Ascending aorta (tissue), 2 donors: ENCODE measurements around the gene GPA33. TPM values are rescaled to one million over a fixed set of nuclear protein-coding genes. Genes with fewer than 3 reads are reported as not detected.

ENCODE experiments used
- DNase-seq, 2 donors: peaks; one replicate each; pipeline ENCODE4 v3.0.0-alpha.2; 2019; ENCODE audit warnings: low spot score in 2 of 2
- H3K27ac ChIP-seq, 2 donors: fragments of 200-600 bp; sonication (generic); one replicate each; pipeline ENCODE4 v1.5.1; 2016 to 2017; ENCODE audit warnings: mild to moderate bottlenecking in 1 of 2
- H3K27me3 ChIP-seq: fragments of 200-600 bp; sonication (generic); one replicate; pipeline ENCODE4 v1.5.1; 2017
- H3K36me3 ChIP-seq, 2 donors: fragments of 200-600 bp; sonication (generic); one replicate each; pipeline ENCODE4 v1.5.1; 2016
- H3K4me1 ChIP-seq, 2 donors: fragments of 200-600 bp; sonication (generic); one replicate each; pipeline ENCODE4 v1.5.1; 2016 to 2017; ENCODE audit warnings: mild to moderate bottlenecking in 1 of 2
- H3K4me3 ChIP-seq, 2 donors: fragments of 200-600 bp; sonication (generic); one replicate each; pipeline ENCODE4 v1.5.1; 2016 to 2017; ENCODE audit warnings: mild to moderate bottlenecking in 1 of 2
- H3K9me3 ChIP-seq, 2 donors: fragments of 200-600 bp; sonication (generic); one replicate each; pipeline ENCODE4 v1.5.1; 2016
- CTCF ChIP-seq, 3 experiments: fragments of 200-600 bp in 2 of 3; fragments of 450-650 bp in 1 of 3; sonication (generic) in 2 of 3; IDR thresholded peaks; one replicate each; pipeline ENCODE4 v1.5.1; 2016 to 2019; ENCODE audit warnings: antibody characterized with exemption in 3 of 3, mild to moderate bottlenecking in 1 of 3, moderate library complexity in 1 of 3
- intact Hi-C: fragments of 100-400 bp; cut with DNase I; formaldehyde crosslinking; loops from one replicate; pipeline ENCODE4 v1.15.1; 2023
- total RNA-seq: library from RNA; depleted of rRNA; stranded (reverse); fragments of >200 nt; gene quantifications from one replicate; pipeline ENCODE4 v1.1.0, GENCODE V29; 2016

The GPA33 gene
- total RNA-seq, 1 donor from 2014 or later: not detected

- intact Hi-C loops: no loop called here
- Histone ChIP-seq H3K27ac (no peak overlapping the region), H3K27me3 (no peaks in the 10 kb centered on the region), H3K36me3 (peaks cover 0 to 12% of the 10 kb centered on the region in 2 donors), H3K4me1 (no peaks in the 10 kb centered on the region), H3K4me3 (no peak overlapping the region), H3K9me3 (no peaks in the 10 kb centered on the region)
- DNase-seq: no peak
- no peak for TF ChIP-seq CTCF (IDR thresholded peaks at IDR 0.05)
These were observed 18.9 kb upstream of the GPA33 start for GRCh38 chr1:167109125-167109524.

- Histone ChIP-seq H3K27me3 (no peaks in the 10 kb centered on the region), H3K36me3 (peaks cover 0 to 12% of the 10 kb centered on the region in 2 donors), H3K27ac (no peak overlapping the region), H3K4me3 (no peak overlapping the region), H3K9me3 (no peaks in the 10 kb centered on the region), H3K4me1 (no peaks in the 10 kb centered on the region)
- no peak for TF ChIP-seq CTCF (IDR thresholded peaks at IDR 0.05)
- intact Hi-C loops: no loop called here
- DNase-seq: no peak
These were observed 17.3 kb upstream of the GPA33 start for GRCh38 chr1:167107456-167107855.

- Histone ChIP-seq H3K27ac (no peak overlapping the region), H3K9me3 (no peaks in the 10 kb centered on the region), H3K36me3 (peaks cover 0 to 12% of the 10 kb centered on the region in 2 donors), H3K4me3 (no peak overlapping the region), H3K27me3 (no peaks in the 10 kb centered on the region), H3K4me1 (no peaks in the 10 kb centered on the region)
- no peak for TF ChIP-seq CTCF (IDR thresholded peaks at IDR 0.05)
- intact Hi-C loops: no loop called here
- no peak for DNase-seq
These were observed 15.9 kb upstream of the GPA33 start for GRCh38 chr1:167106119-167106461.

GRCh38 chr1:167105271-167106118 lies 15.3 kb upstream of the GPA33 start:
- no peak for TF ChIP-seq CTCF (IDR thresholded peaks at IDR 0.05)
- DNase-seq: no peak
- intact Hi-C loops: no loop called here
- Histone ChIP-seq H3K27me3 (no peaks in the 10 kb centered on the region), H3K27ac (no peak overlapping the region), H3K36me3 (peaks cover 0 to 12% of the 10 kb centered on the region in 2 donors), H3K9me3 (no peaks in the 10 kb centered on the region), H3K4me3 (no peak overlapping the region), H3K4me1 (no peaks in the 10 kb centered on the region)

- DNase-seq: no peak
- Histone ChIP-seq H3K9me3 (peaks cover 0 to 2% of the 10 kb centered on the region in 2 donors), H3K27ac (no peak overlapping the region), H3K36me3 (peaks cover 0 to 15% of the 10 kb centered on the region in 2 donors), H3K4me1 (no peaks in the 10 kb centered on the region), H3K4me3 (no peak overlapping the region), H3K27me3 (no peaks in the 10 kb centered on the region)
- intact Hi-C loops: no loop called here
- no peak for TF ChIP-seq CTCF (IDR thresholded peaks at IDR 0.05)
These were observed 14.1 kb upstream of the GPA33 start for GRCh38 chr1:167104256-167104633.
